COLO668 (cell line): ENCODE results near the gene YAE1.
A peak's percentile ranks its signal among the peaks of the same experiment; 100 is the strongest.

Source experiments
- DNase-seq: peaks from one replicate; lab custom pipeline; 2025; ENCODE audit not compliant: unreplicated experiment; lab: John Stamatoyannopoulos, UW

YAE1 gene

GRCh38 chr7:39606941-39607340, 40.7 kb downstream of the YAE1 start:
- no peak for DNase-seq

GRCh38 chr7:39607865-39608264, 41.7 kb downstream of the YAE1 start:
- no peak for DNase-seq

- DNase-seq, result no peak
Measured at GRCh38 chr7:39608278-39608677, 42.1 kb downstream of the YAE1 start.

- no peak for DNase-seq
Measured at GRCh38 chr7:39609113-39609934, 43.1 kb downstream of the YAE1 start.

GRCh38 chr7:39609935-39610263, 43.7 kb downstream of the YAE1 start:
- DNase-seq, result no peak

GRCh38 chr7:39613577-39613976, 47.4 kb downstream of the YAE1 start:
- no peak for DNase-seq

- no peak for DNase-seq
Measured at GRCh38 chr7:39614299-39614698, 48.1 kb downstream of the YAE1 start.

GRCh38 chr7:39615350-39615975, 49.3 kb downstream of the YAE1 start:
- peak; percentile 61 for DNase-seq

- no peak for DNase-seq
Measured at GRCh38 chr7:39616138-39616537, 49.9 kb downstream of the YAE1 start.

GRCh38 chr7:39617005-39617404, 50.8 kb downstream of the YAE1 start:
- DNase-seq, result no peak

- DNase-seq, result no peak
Measured at GRCh38 chr7:39618868-39619267, 52.7 kb downstream of the YAE1 start.

GRCh38 chr7:39620486-39620885, 54.3 kb downstream of the YAE1 start:
- DNase-seq, result no peak

GRCh38 chr7:39621261-39621660, 55.1 kb downstream of the YAE1 start:
- DNase-seq, result no peak

- DNase-seq, result no peak
Measured at GRCh38 chr7:39621784-39622411, 55.7 kb downstream of the YAE1 start.
